IgD-negative memory B cell (primary cell): ENCODE data around the gene KAT7. TPM values are rescaled to one million over a fixed set of nuclear protein-coding genes. Genes with fewer than 3 reads are reported as not detected.

ENCODE experiments used
- H3K27ac Mint-ChIP-seq, 3 donors: one replicate each; pipeline ENCODE4 v1.8.0; 2020 to 2022; ENCODE audit warnings: mild to moderate bottlenecking in 3 of 3, mixed read lengths in 3 of 3, moderate library complexity in 1 of 3
- H3K27me3 Mint-ChIP-seq: one replicate; pipeline ENCODE4 v1.8.0; 2021; ENCODE audit warnings: mixed read lengths
- H3K36me3 Mint-ChIP-seq: one replicate; pipeline ENCODE4 v1.8.0; 2020; ENCODE audit warnings: mild to moderate bottlenecking, mixed read lengths
- H3K4me1 Mint-ChIP-seq, 3 donors: one replicate each; pipeline ENCODE4 v1.8.0; 2020 to 2022; ENCODE audit warnings: mixed read lengths in 3 of 3, mild to moderate bottlenecking in 1 of 3
- H3K4me3 Mint-ChIP-seq, 4 donors: one replicate each; pipeline ENCODE4 v1.8.0; 2020 to 2022; ENCODE audit warnings: mild to moderate bottlenecking in 4 of 4, mixed read lengths in 4 of 4, moderate library complexity in 3 of 4
- H3K9me3 Mint-ChIP-seq, 3 donors: one replicate each; pipeline ENCODE4 v1.8.0; 2020 to 2021; ENCODE audit warnings: mixed read lengths in 3 of 3, mild to moderate bottlenecking in 1 of 3
- polyA plus RNA-seq: library from polyadenylated mRNA; unstranded; fragments of 300-500 nt; fragmentation: Illumina TruSeq; gene quantifications from one replicate; pipeline ENCODE4 v1.2.3, GENCODE V29; 2021

The KAT7 gene
- polyA plus RNA-seq, 1 donor from 2014 or later, result 48.6 TPM

DNA sequence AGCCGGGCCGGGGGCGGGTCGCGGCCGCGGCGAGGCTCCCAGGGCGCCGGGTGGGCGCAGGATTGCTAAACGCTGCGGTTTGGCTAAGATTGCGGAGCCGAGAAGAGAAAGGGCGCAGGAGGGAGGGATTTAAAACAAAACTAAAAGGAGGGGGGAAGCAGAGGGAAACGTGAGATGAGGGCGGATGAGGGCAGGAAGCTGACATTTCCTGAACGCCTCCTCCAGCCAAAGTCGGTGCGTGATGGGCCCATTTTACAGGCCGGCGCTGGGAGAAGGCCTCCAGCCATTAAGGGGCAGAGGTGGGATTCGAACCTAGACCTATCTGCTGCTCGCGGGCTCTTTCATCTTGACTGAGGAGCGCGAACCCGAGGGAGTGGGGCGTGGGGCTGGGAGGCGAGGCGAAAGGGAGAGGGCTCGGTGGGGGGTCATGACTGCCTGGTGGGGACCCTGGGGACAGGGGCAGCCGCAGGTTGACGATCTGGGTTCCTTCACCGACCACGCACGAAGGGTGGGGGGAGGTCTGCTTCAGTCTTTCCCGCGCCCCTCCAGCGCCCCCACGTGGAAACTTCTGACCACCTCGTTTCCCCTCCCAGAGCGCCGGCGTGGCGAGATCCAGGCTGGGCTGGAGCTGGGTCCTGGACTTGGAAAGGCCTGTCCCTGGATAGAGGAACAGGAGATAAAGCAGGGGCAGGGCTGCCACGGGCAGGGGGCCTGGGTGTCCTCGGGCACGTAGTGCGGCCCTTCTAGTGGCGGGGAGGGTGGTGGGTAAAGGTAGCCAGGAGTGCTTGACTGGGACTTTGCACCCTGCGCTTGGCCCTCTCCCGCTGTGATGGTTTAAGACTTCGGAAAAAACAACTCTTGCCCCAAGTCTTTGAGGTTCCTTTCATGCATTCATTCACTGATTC is 63.2 kb downstream of the KAT7 start:
- Mint-ChIP-seq H3K36me3 (no peaks in the 10 kb centered on the region), H3K4me1 (peaks cover 7 to 12% (median 7%) of the 10 kb centered on the region in 3 donors), H3K9me3 (no peaks in the 10 kb centered on the region), H3K27ac (peak overlapping the region in 2 of 3 donors; percentile 73 to 79), H3K27me3 (peaks cover 9% of the 10 kb centered on the region), H3K4me3 (peak overlapping the region; percentile 87 to 96 (median 92))

GRCh38 chr17:49853470-49854015 is 65.1 kb downstream of the KAT7 start:
- Mint-ChIP-seq H3K27me3 (peaks cover 12% of the 10 kb centered on the region), H3K9me3 (no peaks in the 10 kb centered on the region), H3K27ac (no peak overlapping the region), H3K36me3 (no peaks in the 10 kb centered on the region), H3K4me3 (peak overlapping the region in 1 of 4 donors; percentile 22), H3K4me1 (peaks cover 5 to 11% (median 7%) of the 10 kb centered on the region in 3 donors)

- peaks cover 5 to 8% (median 7%) of the 10 kb centered on the region in 3 donors for H3K4me1 Mint-ChIP-seq
- H3K36me3 Mint-ChIP-seq, result no peaks in the 10 kb centered on the region
- no peak overlapping the region for H3K27ac Mint-ChIP-seq
- peaks cover 16% of the 10 kb centered on the region for H3K27me3 Mint-ChIP-seq
- H3K4me3 Mint-ChIP-seq, result no peak overlapping the region
- H3K9me3 Mint-ChIP-seq, result no peaks in the 10 kb centered on the region
Observed at GRCh38 chr17:49854126-49854525, 65.6 kb downstream of the KAT7 start.

- H3K27me3 Mint-ChIP-seq, result peaks cover 21% of the 10 kb centered on the region
- no peaks in the 10 kb centered on the region for H3K9me3 Mint-ChIP-seq
- H3K27ac Mint-ChIP-seq, result no peak overlapping the region
- H3K36me3 Mint-ChIP-seq, result no peaks in the 10 kb centered on the region
- H3K4me3 Mint-ChIP-seq, result no peak overlapping the region
- peaks cover 0 to 3% (median 0%) of the 10 kb centered on the region in 3 donors for H3K4me1 Mint-ChIP-seq
Observed at GRCh38 chr17:49858796-49859195, 70.3 kb downstream of the KAT7 start.

DNA sequence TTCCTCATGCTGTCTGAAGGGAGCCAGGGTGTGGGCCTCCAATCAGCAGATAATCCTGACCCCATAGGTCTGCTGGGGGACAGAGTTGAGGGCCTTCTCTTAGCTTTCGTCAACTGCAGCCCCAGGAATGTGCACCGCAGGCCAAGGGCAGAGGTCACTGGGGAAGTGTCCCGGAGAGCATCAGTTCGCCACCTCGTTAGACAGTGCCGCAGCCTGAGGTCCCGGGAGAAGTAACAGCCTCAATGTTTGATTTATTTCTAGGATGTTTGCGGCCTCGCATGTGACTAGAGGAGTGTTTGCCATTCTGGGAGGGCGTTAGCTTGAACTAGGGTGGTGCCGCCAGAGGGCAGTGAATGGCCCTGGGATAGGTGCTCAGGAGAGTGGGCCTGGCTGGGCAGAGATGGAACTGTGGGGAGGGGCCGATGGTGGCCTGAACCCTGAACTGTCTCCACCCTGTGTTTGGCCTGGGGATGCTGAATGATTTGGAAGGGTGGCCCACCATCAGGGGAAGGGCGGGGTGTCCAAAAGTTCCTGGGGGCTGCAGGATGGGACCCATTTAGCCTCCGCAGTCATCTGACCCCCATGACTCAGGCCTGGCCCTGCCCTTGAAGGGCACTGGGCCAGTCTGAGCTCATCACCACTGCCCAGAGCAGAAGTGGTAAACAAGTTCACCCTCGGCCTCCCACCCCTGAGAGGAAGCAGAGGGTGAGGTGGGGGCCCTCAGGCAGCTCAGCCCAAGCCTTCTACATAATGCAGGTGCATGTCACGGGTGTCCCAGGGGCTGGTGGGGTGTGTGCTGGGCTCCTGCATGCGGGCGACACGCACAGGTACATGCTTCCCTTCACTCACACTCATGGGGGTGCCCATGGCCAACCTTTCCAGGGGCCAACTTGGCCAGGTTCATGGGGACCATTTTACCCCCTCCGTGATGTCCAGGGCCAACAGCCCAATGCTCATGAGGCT is 71.8 kb downstream of the KAT7 start:
- H3K36me3 Mint-ChIP-seq, result no peaks in the 10 kb centered on the region
- no peak overlapping the region for H3K27ac Mint-ChIP-seq
- H3K27me3 Mint-ChIP-seq, result peaks cover 21% of the 10 kb centered on the region
- H3K9me3 Mint-ChIP-seq, result no peaks in the 10 kb centered on the region
- peaks cover 0 to 3% (median 0%) of the 10 kb centered on the region in 3 donors for H3K4me1 Mint-ChIP-seq
- no peak overlapping the region for H3K4me3 Mint-ChIP-seq

- no peak overlapping the region for H3K4me3 Mint-ChIP-seq
- no peaks in the 10 kb centered on the region for H3K36me3 Mint-ChIP-seq
- H3K27ac Mint-ChIP-seq, result no peak overlapping the region
Observed at GRCh38 chr17:49861150-49861884, 72.8 kb downstream of the KAT7 start.

GRCh38 chr17:49862781-49863331 is 74.4 kb downstream of the KAT7 start:
- Mint-ChIP-seq H3K36me3 (no peaks in the 10 kb centered on the region), H3K4me3 (no peak overlapping the region), H3K27ac (no peak overlapping the region), H3K4me1 (peaks cover 0 to 3% (median 0%) of the 10 kb centered on the region in 3 donors), H3K9me3 (no peaks in the 10 kb centered on the region), H3K27me3 (peaks cover 20% of the 10 kb centered on the region)

More at GRCh38 chr17:49861150-49861884, 72.8 kb downstream of the KAT7 start:
- peaks cover 20% of the 10 kb centered on the region for H3K27me3 Mint-ChIP-seq
- H3K4me1 Mint-ChIP-seq, result peaks cover 0 to 3% (median 0%) of the 10 kb centered on the region in 3 donors
- no peaks in the 10 kb centered on the region for H3K9me3 Mint-ChIP-seq

DNA sequence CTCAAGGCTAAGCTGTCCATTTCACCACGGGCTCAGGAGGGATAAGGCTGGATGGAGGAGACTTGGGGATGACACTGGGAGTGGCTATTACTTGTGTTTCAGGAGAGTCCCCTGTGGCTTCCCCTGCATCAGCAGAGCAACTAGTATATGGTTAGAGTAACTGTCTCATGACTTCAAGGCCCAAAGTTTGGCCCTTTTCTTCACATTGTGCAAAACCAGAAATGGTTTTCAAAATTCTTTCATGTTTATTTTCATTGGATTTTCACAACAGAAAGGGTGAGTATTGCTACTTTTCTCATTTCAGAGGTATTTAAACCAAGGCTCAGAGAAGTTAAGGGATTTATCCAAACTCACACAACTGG is 77.5 kb downstream of the KAT7 start:
- H3K36me3 Mint-ChIP-seq, result no peaks in the 10 kb centered on the region
- H3K4me3 Mint-ChIP-seq, result no peak overlapping the region
- H3K9me3 Mint-ChIP-seq, result no peaks in the 10 kb centered on the region
- no peak overlapping the region for H3K27ac Mint-ChIP-seq
- H3K4me1 Mint-ChIP-seq, result peaks cover 0 to 3% (median 0%) of the 10 kb centered on the region in 3 donors
- H3K27me3 Mint-ChIP-seq, result peaks cover 14% of the 10 kb centered on the region

DNA sequence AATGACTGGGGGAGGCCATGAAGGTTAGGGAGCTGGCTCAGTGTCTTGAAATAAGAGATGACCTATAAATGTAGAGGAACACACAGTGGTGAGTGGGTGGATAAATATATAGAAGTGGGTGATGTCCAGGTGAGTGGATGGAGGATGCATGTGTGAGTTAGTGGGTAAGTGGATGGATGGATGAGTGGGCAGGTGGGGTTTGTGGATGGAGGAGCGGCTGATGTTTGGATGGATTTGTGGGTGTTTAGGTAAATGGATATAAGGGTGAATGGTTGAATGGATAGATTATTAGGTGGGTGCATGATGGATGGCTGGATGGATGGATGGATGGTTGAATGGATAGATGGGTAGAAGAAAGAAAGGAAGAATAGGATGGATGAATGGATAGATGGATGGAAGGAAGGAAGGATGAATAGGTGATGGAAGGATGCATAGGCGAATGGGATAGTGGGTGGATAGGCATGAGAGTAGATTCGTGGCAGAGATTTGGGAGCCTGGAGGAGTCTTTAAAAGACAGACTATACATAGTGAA is 78.5 kb downstream of the KAT7 start:
- no peaks in the 10 kb centered on the region for H3K36me3 Mint-ChIP-seq
- H3K4me3 Mint-ChIP-seq, result no peak overlapping the region
- H3K4me1 Mint-ChIP-seq, result no peaks in the 10 kb centered on the region
- peak overlapping the region in 1 of 3 donors; percentile 67 for H3K27ac Mint-ChIP-seq
- peaks cover 12% of the 10 kb centered on the region for H3K27me3 Mint-ChIP-seq
- no peaks in the 10 kb centered on the region for H3K9me3 Mint-ChIP-seq

DNA sequence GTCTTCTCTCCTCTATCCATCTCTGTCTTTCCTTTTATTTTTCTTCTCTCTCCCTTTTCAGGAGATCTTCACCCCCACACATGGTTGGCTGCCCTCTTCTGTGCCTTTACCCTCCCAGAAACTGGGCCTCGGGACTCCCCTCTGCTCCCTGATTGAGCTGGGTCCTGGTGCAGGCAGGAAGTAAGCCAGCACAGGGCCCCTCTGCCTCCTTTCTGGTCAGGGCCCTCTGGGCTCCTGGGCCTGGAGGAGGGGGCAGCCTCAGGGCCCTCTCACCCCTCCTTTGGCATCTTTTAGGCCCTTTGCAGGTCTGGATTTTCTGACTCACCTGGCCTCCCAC is 80.5 kb downstream of the KAT7 start:
- H3K4me1 Mint-ChIP-seq, result peaks cover 0 to 2% (median 0%) of the 10 kb centered on the region in 3 donors
- no peaks in the 10 kb centered on the region for H3K9me3 Mint-ChIP-seq
- no peak overlapping the region for H3K27ac Mint-ChIP-seq
- peaks cover 12% of the 10 kb centered on the region for H3K27me3 Mint-ChIP-seq
- peak overlapping the region in 1 of 4 donors; percentile 77 for H3K4me3 Mint-ChIP-seq
- no peaks in the 10 kb centered on the region for H3K36me3 Mint-ChIP-seq

GRCh38 chr17:49870298-49870697 is 81.8 kb downstream of the KAT7 start:
- peak overlapping the region in 1 of 3 donors; percentile 14 for H3K27ac Mint-ChIP-seq
- H3K36me3 Mint-ChIP-seq, result no peaks in the 10 kb centered on the region
- H3K27me3 Mint-ChIP-seq, result peaks cover 12% of the 10 kb centered on the region
- H3K9me3 Mint-ChIP-seq, result no peaks in the 10 kb centered on the region
- H3K4me3 Mint-ChIP-seq, result no peak overlapping the region
- peaks cover 0 to 2% (median 0%) of the 10 kb centered on the region in 3 donors for H3K4me1 Mint-ChIP-seq

DNA sequence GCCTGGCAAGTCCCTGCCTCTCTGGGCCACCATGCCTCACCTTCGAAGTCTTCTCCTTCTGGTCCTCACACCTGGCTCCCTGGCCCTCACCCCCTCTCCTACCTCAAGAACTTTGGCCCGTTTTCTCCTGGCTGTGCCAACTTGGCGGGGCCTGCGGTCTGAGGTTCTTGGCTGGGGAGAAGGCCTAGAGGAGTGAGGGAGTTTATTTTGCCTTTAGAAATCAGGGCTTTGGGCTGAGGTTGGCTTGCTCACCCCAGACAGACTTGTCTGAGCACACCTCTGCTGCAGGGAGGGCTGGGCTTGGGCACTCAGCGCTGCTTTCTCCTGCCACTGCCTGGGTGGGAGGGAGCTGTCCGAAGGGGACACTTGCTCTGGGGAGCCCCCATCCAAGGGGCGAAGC is 82.7 kb downstream of the KAT7 start:
- Mint-ChIP-seq H3K4me1 (peaks cover 0 to 2% (median 0%) of the 10 kb centered on the region in 3 donors), H3K4me3 (no peak overlapping the region), H3K27ac (no peak overlapping the region), H3K9me3 (no peaks in the 10 kb centered on the region), H3K36me3 (no peaks in the 10 kb centered on the region), H3K27me3 (peaks cover 11% of the 10 kb centered on the region)

- Mint-ChIP-seq H3K4me3 (no peak overlapping the region), H3K27me3 (peaks cover 18% of the 10 kb centered on the region), H3K4me1 (peaks cover 0 to 2% (median 0%) of the 10 kb centered on the region in 3 donors), H3K27ac (no peak overlapping the region), H3K36me3 (no peaks in the 10 kb centered on the region), H3K9me3 (no peaks in the 10 kb centered on the region)
Observed at GRCh38 chr17:49872754-49873377, 84.4 kb downstream of the KAT7 start.
